ENCODE results near the gene LYSMD4. TPM values are rescaled to one million over a fixed set of nuclear protein-coding genes. Genes with fewer than 3 reads are reported as not detected.

LYSMD4 gene
- polyA plus RNA-seq, 1 donor (not counting 4 experiments of a cell fraction or from before 2014, with no cell fraction given), result 7.3 TPM

GRCh38 chr15:99729327-99729726 lies 3.9 kb downstream of the LYSMD4 start:
- no peaks in the 10 kb centered on the region for H3K9me3 ChIP-seq (ENCODE audit: control insufficient read depth, low read depth, low read length)
- no peaks in the 10 kb centered on the region for H4K20me1 ChIP-seq (ENCODE audit: control insufficient read depth, extremely low read depth, insufficient read depth, low read length)
- H2AFZ ChIP-seq (ENCODE audit: control insufficient read depth, low read length), result no peak overlapping the region
- peaks cover 7 to 15% of the 10 kb centered on the region in 2 experiments for H3K36me3 ChIP-seq (ENCODE audit: control insufficient read depth in 2 of 2, extremely low read depth in 1 of 2, insufficient read depth in 2 of 2, low read length in 2 of 2)
- H3K9me1 ChIP-seq (ENCODE audit: control insufficient read depth, extremely low read depth, insufficient read depth, low read length), result peaks cover 3% of the 10 kb centered on the region
- H3K4me1 ChIP-seq (ENCODE audit: control insufficient read depth, extremely low read depth, insufficient read depth, low read length), result peaks cover 24% of the 10 kb centered on the region
- no peak for DNase-seq (ENCODE audit: low read depth, low spot score)
- H3K27ac ChIP-seq (ENCODE audit: control insufficient read depth, insufficient read depth, low read length), result no peak overlapping the region
- no peak overlapping the region for H3K4me3 ChIP-seq (ENCODE audit: control insufficient read depth in 2 of 3, extremely low read depth in 1 of 3, insufficient read depth in 2 of 3, low read depth in 1 of 3, low read length in 3 of 3)
- no peaks in the 10 kb centered on the region for H3K79me2 ChIP-seq (ENCODE audit: control insufficient read depth, insufficient read depth, low read length)
- H3K27me3 ChIP-seq (ENCODE audit: control insufficient read depth, extremely low read depth, insufficient read depth, low read length), result no peaks in the 10 kb centered on the region
- no peak overlapping the region for H3K9ac ChIP-seq (ENCODE audit: control insufficient read depth, extremely low read depth, insufficient read depth, low read length)
- no peak overlapping the region for H3K4me2 ChIP-seq (ENCODE audit: control insufficient read depth, extremely low read depth, insufficient read depth, low read depth, low read length)
- dilution Hi-C loops (cut with MboI; ENCODE audit: extremely low pct_ligation_motif_present, low sequenced_read_pairs), result no loop called here
- no peak for FAIRE-seq
- TF ChIP-seq EZH2 (IDR thresholded peaks at IDR 0.05; ENCODE audit: low read length), result no peak
- TF ChIP-seq, protein P1, sequence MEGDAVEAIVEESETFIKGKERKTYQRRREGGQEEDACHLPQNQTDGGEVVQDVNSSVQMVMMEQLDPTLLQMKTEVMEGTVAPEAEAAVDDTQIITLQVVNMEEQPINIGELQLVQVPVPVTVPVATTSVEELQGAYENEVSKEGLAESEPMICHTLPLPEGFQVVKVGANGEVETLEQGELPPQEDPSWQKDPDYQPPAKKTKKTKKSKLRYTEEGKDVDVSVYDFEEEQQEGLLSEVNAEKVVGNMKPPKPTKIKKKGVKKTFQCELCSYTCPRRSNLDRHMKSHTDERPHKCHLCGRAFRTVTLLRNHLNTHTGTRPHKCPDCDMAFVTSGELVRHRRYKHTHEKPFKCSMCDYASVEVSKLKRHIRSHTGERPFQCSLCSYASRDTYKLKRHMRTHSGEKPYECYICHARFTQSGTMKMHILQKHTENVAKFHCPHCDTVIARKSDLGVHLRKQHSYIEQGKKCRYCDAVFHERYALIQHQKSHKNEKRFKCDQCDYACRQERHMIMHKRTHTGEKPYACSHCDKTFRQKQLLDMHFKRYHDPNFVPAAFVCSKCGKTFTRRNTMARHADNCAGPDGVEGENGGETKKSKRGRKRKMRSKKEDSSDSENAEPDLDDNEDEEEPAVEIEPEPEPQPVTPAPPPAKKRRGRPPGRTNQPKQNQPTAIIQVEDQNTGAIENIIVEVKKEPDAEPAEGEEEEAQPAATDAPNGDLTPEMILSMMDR (optimal IDR thresholded peaks at IDR 0.05 in 1 of 3, IDR thresholded peaks at IDR 0.05 in 1 of 3, conservative IDR thresholded peaks at IDR 0.05 in 1 of 3; ENCODE audit: extremely low read depth in 1 of 3, insufficient read depth in 2 of 3, low read length in 3 of 3), result no peak

DNA sequence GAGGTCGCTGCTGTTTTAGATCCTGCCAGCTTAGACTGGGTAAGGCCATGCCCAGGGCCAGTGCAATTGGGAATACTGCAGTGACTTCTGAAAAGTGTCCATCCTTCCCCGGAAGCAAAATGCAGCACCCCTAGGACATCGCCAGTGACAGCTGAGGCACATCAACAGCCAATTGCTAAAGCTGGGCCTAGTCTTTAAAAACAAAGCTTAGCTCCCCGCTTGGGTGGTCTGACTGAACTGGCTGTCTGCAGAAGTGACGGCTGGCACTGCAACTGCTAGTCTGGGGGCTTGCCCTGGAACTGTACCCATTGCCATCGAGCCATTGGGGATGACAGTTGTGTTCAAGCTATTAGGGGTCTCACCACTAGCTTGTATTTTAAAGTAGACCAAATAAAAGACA lies 4.3 kb downstream of the LYSMD4 start:
- Histone ChIP-seq H3K4me2 (ENCODE audit: control insufficient read depth, extremely low read depth, insufficient read depth, low read depth, low read length) (no peak overlapping the region), H3K36me3 (ENCODE audit: control insufficient read depth in 2 of 2, extremely low read depth in 1 of 2, insufficient read depth in 2 of 2, low read length in 2 of 2) (peaks cover 7 to 15% of the 10 kb centered on the region in 2 experiments), H3K27ac (ENCODE audit: control insufficient read depth, insufficient read depth, low read length) (no peak overlapping the region), H3K27me3 (ENCODE audit: control insufficient read depth, extremely low read depth, insufficient read depth, low read length) (no peaks in the 10 kb centered on the region), H3K4me1 (ENCODE audit: control insufficient read depth, extremely low read depth, insufficient read depth, low read length) (peaks cover 24% of the 10 kb centered on the region), H4K20me1 (ENCODE audit: control insufficient read depth, extremely low read depth, insufficient read depth, low read length) (no peaks in the 10 kb centered on the region), H2AFZ (ENCODE audit: control insufficient read depth, low read length) (no peak overlapping the region), H3K79me2 (ENCODE audit: control insufficient read depth, insufficient read depth, low read length) (no peaks in the 10 kb centered on the region), H3K9me3 (ENCODE audit: control insufficient read depth, low read depth, low read length) (no peaks in the 10 kb centered on the region), H3K4me3 (ENCODE audit: control insufficient read depth in 2 of 3, extremely low read depth in 1 of 3, insufficient read depth in 2 of 3, low read depth in 1 of 3, low read length in 3 of 3) (no peak overlapping the region), H3K9ac (ENCODE audit: control insufficient read depth, extremely low read depth, insufficient read depth, low read length) (no peak overlapping the region), H3K9me1 (ENCODE audit: control insufficient read depth, extremely low read depth, insufficient read depth, low read length) (peaks cover 3% of the 10 kb centered on the region)
- no peak for FAIRE-seq
- TF ChIP-seq, protein P1 (optimal IDR thresholded peaks at IDR 0.05 in 1 of 3, IDR thresholded peaks at IDR 0.05 in 1 of 3, conservative IDR thresholded peaks at IDR 0.05 in 1 of 3; ENCODE audit: extremely low read depth in 1 of 3, insufficient read depth in 2 of 3, low read length in 3 of 3), result no peak
- no peak for TF ChIP-seq EZH2 (IDR thresholded peaks at IDR 0.05; ENCODE audit: low read length)
- dilution Hi-C loops (cut with MboI; ENCODE audit: extremely low pct_ligation_motif_present, low sequenced_read_pairs), result no loop called here
- no peak for DNase-seq (ENCODE audit: low read depth, low spot score)

Data from keratinocyte (primary cell).